HFFc6 (cell line): ENCODE results near the gene LCE3C. TPM values are rescaled to one million over a fixed set of nuclear protein-coding genes. Genes with fewer than 3 reads are reported as not detected.

ENCODE experiments used
- DNase-seq: peaks from one replicate; pipeline ENCODE4 v3.0.0-alpha.2; 2018
- H3K27ac Mint-ChIP-seq: 2 replicates; pipeline ENCODE4 v1.8.0; 2020; ENCODE audit warnings: mild to moderate bottlenecking, mixed read lengths
- H3K27me3 Mint-ChIP-seq: 2 replicates; pipeline ENCODE4 v1.8.0; 2021; ENCODE audit warnings: mild to moderate bottlenecking, moderate library complexity, mixed read lengths; ENCODE audit not compliant: insufficient read depth
- H3K36me3 Mint-ChIP-seq: 2 replicates; pipeline ENCODE4 v1.8.0; 2021; ENCODE audit warnings: low read depth, mixed read lengths
- H3K4me1 Mint-ChIP-seq: 2 replicates; pipeline ENCODE4 v1.8.0; 2020; ENCODE audit warnings: low read depth, mixed read lengths
- H3K4me3 Mint-ChIP-seq: 2 replicates; pipeline ENCODE4 v1.8.0; 2020; ENCODE audit warnings: mild to moderate bottlenecking, moderate library complexity, mixed read lengths
- H3K9me3 Mint-ChIP-seq: 2 replicates; pipeline ENCODE4 v1.8.0; 2020; ENCODE audit warnings: mild to moderate bottlenecking, mixed read lengths
- total RNA-seq, 6 experiments: library from RNA; stranded (reverse); fragmentation: NEBNext Ultra II Directional; extraction: Animal tissue kit (Norgen Biotek cat#: 25700); gene quantifications; 2 replicates in 1 of 6; 3 replicates in 5 of 6; pipeline ENCODE4 v1.2.3, GENCODE V29; 2021
- TF ChIP-seq, protein P1 (sequence below): fragments of 200-600 bp; sonication (generic); IDR thresholded peaks from 2 replicates; pipeline ENCODE4 v1.5.0; 2021; ENCODE audit warnings: antibody characterized with exemption, mild to moderate bottlenecking

The LCE3C gene
- total RNA-seq, 6 experiments from 2014 or later: not detected

DNA sequence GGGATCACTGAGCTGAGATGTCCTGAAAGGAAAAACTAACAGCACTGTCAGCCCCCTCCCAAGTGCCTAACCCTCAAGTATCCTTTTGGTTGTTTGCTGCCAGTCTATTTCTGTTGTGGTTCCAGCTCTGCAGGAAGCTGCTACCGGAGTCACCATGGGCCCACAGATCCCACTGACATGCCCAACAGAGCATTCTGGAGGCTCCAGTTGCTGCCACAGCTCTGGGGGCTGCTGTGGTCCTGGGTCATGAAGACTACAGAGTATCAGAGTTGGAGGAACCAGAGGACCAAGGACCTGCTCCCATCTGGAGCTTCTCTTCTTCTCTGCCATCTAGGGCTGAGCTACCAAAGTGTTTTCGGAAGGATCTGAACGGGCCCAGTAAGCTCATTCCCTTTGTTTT, 22.0 kb downstream of the LCE3C start:
- DNase-seq: no peak
- H3K9me3 Mint-ChIP-seq: peaks cover 49% of the 10 kb centered on the region
- H3K27ac Mint-ChIP-seq: no peak overlapping the region
- TF ChIP-seq, protein P1, sequence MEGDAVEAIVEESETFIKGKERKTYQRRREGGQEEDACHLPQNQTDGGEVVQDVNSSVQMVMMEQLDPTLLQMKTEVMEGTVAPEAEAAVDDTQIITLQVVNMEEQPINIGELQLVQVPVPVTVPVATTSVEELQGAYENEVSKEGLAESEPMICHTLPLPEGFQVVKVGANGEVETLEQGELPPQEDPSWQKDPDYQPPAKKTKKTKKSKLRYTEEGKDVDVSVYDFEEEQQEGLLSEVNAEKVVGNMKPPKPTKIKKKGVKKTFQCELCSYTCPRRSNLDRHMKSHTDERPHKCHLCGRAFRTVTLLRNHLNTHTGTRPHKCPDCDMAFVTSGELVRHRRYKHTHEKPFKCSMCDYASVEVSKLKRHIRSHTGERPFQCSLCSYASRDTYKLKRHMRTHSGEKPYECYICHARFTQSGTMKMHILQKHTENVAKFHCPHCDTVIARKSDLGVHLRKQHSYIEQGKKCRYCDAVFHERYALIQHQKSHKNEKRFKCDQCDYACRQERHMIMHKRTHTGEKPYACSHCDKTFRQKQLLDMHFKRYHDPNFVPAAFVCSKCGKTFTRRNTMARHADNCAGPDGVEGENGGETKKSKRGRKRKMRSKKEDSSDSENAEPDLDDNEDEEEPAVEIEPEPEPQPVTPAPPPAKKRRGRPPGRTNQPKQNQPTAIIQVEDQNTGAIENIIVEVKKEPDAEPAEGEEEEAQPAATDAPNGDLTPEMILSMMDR: no peak
- H3K36me3 Mint-ChIP-seq: peaks cover 11% of the 10 kb centered on the region
- peaks cover 4% of the 10 kb centered on the region for H3K27me3 Mint-ChIP-seq
- H3K4me3 Mint-ChIP-seq: no peak overlapping the region
- H3K4me1 Mint-ChIP-seq: no peaks in the 10 kb centered on the region

DNA sequence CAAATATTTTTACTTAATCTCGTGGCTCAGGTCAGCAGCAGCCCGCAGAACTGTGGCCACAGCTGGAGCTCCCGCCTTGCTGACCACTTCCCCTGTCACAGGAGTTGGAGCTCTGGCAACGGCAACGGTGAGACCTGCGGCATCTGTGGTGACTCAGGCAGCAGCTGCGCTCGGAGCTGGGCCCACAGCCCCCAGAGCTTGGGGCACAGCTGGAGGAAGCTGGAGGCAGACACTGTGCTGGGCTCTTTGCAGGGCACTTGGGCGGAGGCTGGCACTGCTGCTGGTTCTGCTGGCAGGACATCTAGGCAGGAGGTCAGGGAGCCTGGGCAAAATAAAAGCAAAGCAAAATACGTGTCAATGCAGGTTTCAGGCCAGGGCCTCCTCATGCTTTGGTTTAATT, 22.8 kb downstream of the LCE3C start, which contains the start of gene LCE3A:
LCE3A (minus strand) TSS at position 301 of the 400 bp plus-strand sequence; CDS start at position 301, 0 bp downstream.
- TF ChIP-seq, protein P1: no peak
- H3K9me3 Mint-ChIP-seq: peaks cover 44% of the 10 kb centered on the region
- no peak within 1 kb of the TSS for H3K4me3 Mint-ChIP-seq
- DNase-seq: no peak
- H3K27ac Mint-ChIP-seq: peak within 1 kb of the TSS; percentile 19; the same call in 1 of the 2 replicates
- H3K4me1 Mint-ChIP-seq: no peaks in the 10 kb centered on the region
- peaks cover 11% of the 10 kb centered on the region for H3K36me3 Mint-ChIP-seq
- peaks cover 4% of the 10 kb centered on the region for H3K27me3 Mint-ChIP-seq

GRCh38 chr1:152623203-152623844, 23.3 kb downstream of the LCE3C start:
- peaks cover 40% of the 10 kb centered on the region for H3K9me3 Mint-ChIP-seq
- DNase-seq: no peak
- H3K27ac Mint-ChIP-seq: no peak overlapping the region
- no peaks in the 10 kb centered on the region for H3K4me1 Mint-ChIP-seq
- peaks cover 9% of the 10 kb centered on the region for H3K36me3 Mint-ChIP-seq
- peaks cover 4% of the 10 kb centered on the region for H3K27me3 Mint-ChIP-seq
- no peak overlapping the region for H3K4me3 Mint-ChIP-seq
- TF ChIP-seq, protein P1: peak; percentile 49; the same call in 1 of the 2 replicates

DNA sequence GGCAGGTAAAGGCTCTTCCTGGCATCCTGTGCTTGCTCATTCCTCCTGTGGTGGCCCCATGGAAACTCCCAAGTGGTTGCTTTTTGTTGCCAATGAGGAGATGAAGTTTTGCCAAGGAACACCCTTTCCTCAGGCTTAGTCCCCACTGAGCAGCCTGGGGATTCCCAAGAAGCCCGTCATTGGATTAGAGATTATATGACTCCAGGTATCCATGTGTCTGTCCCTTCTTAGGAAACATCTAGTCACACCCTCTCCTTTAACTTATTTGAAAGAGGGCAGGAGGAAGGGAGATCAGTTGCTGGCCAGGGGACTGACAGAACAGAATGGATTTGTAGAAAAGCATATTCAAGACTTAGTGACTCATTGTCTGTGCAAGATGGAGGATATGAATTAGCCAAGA, 26.7 kb downstream of the LCE3C start:
- Mint-ChIP-seq H3K9me3 (peaks cover 26% of the 10 kb centered on the region), H3K27ac (no peak overlapping the region), H3K36me3 (peaks cover 4% of the 10 kb centered on the region; the same call in 1 of the 2 replicates), H3K4me1 (no peaks in the 10 kb centered on the region), H3K4me3 (no peak overlapping the region), H3K27me3 (peaks cover 2% of the 10 kb centered on the region)
- TF ChIP-seq, protein P1: no peak
- DNase-seq: no peak

- TF ChIP-seq, protein P1: no peak
- Mint-ChIP-seq H3K4me3 (no peak overlapping the region), H3K36me3 (no peaks in the 10 kb centered on the region), H3K9me3 (peaks cover 13% of the 10 kb centered on the region), H3K27me3 (no peaks in the 10 kb centered on the region; the same call in none of the 2 replicates), H3K4me1 (no peaks in the 10 kb centered on the region), H3K27ac (no peak overlapping the region)
- no peak for DNase-seq
These were observed 30.6 kb downstream of the LCE3C start for GRCh38 chr1:152630596-152630995.
